NCI-H128 (cell line): Measurements from ENCODE around the gene STARD13.

Source experiments
- DNase-seq: peaks from one replicate; lab custom pipeline; 2025; ENCODE audit not compliant: unreplicated experiment; lab: John Stamatoyannopoulos, UW

The STARD13 gene

DNA sequence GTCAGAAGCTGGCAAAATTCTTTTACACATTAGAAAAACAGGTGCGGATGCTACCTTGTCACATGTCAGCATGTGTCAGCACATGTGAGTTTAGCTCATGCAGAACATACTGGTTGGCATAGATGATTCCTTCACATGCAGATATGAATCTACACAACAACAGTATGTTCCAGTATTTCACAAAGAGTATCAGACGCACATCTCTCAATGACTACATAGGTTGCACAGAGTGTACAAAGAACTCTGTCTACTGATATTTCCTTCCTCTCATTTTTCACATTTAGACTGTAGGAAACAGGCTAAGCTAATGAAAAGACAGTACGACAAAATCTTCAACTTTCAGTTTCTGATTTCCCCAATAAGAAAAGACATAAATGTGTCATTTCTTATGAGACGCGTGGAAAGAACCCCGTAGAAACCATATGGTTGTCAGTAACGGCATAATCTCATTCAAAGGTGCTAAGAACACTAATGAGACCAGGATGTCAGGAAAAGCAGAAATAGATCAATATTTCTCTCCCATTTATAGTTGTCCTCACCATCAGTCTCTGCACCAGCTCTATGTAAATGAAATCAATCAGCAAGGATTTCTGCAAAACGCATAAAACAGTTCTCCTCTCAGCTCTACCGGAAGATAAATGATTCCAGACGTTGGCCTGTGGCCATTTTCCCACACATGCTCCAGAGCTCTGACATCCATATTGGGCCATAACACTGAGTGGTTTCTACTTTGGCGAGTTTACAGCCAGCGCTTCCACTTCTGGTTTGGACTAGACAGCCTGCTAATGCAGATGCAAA lies 81.2 kb downstream of the STARD13 start:
- no peak for DNase-seq

DNA sequence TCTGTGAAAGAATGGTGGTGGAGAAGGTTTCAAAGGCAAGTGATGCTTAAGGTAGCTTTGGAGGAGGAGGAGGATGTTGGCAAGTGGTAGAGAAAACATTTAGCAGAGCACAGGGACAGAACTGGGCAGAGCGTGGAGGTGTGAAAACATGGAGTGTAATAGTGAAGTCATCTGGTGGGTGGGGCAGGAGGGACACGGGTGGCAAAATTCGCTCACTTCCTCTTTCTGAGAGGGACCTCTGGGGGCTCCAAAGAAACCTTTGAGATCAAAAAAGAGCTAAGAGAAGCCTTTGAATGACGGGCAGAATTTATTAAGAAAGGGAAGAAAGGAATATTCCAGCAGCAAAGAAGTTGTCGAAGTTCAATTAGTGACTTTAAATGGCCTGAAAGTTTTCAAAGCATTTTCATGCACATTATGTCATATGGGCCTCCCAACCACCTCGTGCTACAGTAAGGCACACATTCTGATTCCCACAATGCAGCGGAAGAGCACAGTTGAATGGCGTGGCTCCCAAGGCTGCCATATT lies 82.8 kb downstream of the STARD13 start:
- no peak for DNase-seq

DNA sequence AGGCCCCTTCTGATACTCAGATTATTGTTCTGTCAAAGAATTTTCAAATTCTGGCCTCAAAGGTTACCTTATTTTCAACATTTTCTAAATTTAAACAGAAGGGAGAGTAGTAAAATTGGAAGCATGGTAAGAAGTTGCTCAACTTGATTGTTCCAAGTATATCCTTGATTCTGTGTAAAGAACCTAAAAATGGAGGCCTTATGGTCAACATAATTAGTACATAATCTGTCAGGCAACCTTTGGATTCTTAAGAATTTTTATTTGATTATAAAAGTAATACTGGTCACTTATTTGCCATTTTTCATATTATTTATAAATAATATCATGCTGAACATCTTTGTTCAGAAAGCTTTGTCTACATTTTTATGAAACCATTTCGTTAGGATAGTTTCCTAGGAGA lies 83.9 kb downstream of the STARD13 start:
- DNase-seq, result no peak

DNA sequence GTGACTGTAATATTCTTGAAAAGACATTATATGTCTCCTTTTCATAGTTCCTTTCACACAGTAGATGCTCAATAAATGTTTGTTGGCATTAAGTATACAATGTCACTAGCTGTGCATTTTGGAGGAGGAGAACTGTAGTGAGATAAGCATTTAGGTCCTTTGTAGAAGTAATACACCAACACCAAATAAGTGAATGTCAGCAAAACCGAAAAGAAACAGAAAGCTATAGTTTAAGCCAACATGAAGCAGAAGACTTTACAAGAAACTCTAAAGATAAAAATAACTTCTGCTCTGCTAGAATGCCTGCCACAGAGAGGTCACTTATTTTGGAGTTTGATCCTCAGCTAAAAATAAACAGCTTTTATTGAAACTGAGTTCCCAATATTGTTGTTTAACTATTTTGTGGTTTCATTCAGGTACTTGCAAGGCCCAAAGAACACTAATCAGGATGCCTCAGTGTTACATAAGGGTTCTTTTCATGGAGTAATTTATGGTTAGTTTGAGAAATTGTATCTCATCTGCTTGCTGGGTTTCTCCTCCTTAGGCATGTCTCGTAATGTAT lies 86.2 kb downstream of the STARD13 start:
- no peak for DNase-seq

DNA sequence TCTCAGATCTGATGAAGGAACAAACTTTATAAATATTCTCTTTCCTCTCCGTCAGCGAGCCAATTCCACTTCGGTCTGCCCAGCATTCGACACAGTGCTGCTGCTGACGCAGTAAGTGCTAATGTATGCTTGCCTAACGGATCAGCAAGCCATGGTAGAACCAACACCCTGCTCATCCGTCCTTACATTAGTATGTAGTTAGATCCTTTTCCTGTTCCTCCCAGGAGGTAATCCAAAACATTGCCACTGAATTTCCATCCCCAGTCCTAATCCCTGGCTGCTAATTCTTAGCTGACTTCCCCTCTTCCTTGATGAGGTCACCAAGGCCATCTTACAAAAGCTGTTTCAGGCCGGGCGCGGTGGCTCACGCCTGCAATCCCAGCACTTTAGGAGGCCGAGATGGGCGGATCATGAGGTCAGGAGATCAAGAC lies 88.0 kb downstream of the STARD13 start:
- DNase-seq, result no peak

DNA sequence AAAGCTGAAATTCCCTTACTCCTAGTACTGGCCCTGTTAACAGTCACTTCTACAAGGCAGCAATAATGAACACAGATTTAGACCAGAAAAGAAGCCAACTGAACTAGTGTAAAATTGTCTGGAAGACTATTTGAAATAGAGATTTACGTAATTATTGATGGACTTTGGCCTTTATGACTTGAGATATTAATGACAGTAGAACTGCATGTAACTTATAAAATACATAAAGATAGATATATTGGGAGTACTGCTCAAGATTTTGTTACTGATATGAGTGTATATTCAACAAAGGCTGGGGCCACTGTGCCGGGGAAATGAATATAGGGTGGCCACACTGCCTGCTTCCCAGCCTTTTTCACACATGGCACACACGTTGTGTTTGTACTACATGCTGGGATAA lies 88.8 kb downstream of the STARD13 start:
- no peak for DNase-seq

DNA sequence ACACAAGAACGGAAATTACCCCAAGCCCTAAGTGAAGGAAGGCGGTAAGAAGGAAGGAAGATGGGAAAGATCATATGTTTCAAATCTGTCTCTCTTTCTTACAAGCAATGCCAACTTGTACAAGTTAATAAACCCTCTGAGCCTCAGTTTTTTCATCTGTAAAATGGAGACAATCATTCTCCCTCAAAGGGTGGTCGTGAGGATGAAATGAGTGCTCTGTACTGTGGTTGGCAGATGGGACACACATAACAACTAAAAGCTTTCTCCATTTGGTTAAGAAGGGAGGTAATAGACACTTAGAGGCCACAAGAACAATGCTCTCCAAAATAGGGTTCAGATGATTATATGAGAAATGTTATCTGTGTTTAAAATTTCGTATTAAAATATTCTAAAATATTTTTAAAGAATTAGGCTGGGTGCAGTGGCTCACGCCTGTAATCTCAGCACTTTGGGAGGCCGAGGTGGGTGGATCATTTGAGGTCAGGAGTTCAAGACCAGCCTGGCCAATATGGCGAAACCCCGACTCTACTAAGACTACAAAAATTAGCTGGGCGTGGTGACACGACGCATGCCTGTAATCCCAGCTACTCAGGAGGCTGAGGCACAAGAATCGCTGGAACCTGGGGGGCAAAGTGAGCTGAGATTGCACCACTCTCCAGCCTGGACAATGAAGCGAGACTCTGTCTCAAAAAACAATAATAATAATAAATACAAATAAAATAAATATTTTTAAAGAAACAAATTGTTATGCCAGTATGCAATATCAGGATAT lies 89.7 kb downstream of the STARD13 start:
- no peak for DNase-seq

DNA sequence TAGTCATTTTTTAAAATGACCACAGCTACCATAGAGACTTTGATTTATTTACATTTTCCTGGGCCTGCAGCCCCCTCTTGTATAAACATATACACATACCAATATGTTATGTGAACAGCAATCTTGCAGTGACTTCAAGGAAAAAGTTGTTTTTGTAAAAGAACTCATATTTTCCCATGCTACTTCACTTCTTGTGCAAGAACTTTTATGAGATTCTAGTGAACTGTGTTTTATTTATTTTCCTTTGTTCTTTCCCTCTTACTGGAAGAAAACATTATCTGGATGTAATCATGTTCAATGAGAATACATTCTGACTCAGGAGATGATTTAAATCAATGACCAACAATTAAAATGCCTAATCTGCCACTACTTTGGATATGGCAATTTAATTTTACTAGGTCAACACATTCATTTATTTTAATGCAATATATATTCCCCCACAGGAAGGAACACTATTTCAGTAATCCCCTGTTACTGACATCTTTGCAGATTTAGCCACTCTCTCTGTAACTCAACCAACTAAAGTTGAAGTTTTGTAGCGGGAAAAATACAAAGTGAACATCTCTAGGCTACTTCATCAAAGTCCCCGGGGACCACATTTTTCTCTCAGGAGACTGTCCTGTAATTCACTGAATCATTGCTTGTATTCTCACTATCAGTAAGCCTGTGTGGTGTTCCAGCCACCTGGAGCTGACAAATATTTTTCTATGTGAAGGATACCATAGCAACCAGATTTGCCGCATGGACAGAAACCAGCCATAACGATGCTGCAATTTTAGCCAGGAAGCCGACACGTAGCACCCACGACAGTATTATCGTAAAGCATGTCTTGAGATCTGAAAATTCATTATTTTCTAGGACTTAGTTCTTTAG lies 90.5 kb downstream of the STARD13 start:
- no peak for DNase-seq

DNA sequence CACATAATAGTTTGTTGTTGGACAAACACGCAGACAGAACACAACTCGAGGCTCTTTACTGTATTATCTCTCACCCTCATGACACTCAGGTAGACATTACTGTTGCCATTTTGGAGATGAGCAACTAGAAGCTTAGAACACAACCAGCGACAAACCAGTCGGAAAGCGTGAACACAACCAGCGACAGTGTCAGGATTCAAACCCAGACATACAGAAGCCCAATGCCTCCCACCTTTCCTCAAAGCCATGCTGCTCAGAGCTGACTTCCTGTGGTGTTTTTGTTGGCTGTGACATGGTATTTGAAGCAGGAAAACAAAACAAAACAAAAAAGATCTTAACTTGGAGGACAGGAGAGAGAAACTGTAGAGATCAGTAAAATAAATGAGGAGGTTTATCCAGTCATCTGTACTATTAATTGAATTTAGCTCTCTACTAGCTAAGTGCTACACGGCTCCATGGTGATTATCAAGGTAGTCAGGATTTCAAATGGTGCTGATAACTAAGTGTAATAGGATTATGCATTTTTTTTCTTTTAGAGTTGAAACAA lies 92.1 kb downstream of the STARD13 start:
- no peak for DNase-seq

DNA sequence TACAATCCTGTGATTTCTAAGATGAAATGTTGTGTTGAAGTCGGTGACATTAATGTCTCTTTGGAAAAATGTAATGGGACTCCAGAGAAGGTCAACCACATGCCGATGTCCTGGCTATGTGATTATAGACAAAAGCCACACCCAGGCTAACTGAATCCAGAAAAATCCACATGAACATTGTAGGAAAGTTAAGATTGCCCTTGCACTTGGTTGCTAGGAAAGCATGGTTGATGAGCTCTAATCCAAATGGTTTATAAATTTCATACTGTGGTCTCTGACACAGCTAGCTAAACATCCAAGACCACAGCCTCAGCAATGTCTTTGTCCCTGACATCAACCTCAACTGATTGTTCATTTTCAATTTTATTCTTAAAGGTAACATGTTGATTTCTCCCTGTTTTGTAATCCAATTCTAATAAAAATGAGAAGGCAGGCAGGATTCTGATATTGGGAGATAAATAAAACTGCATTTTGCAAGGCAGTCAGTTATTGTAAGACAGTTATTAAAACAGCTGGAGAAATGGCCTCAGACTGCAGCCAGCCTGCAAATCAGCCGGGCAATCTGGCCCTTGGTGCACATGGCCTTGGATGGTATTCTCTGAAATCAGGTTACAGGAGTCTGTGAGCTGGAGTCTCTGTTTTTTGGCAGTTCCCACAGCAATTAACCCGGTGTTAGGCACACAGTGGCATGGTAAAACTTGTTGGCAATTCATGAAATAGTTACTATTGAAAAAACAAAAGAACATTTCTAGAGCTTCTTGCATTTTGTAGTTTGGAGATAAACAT lies 93.9 kb downstream of the STARD13 start:
- DNase-seq, result no peak

DNA sequence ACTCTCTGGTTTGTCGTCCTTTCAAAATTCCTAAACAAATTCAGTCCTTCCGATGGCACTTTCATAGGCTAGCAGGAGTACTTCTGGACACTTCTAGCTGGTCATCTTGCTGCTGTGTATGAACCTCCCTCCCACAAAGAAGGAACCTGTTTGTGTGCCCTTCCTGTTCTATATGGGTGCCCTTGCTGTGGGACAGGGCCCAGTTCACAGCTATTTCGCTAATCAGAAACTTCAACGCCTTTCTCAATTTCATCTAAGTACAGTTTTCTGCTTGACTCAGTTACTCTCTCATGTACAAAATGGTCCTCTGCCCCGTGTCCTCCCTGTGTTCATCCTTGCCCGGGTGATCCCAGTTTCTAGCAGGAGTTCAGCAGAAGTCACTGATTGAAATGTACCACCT lies 96.1 kb downstream of the STARD13 start:
- no peak for DNase-seq

DNA sequence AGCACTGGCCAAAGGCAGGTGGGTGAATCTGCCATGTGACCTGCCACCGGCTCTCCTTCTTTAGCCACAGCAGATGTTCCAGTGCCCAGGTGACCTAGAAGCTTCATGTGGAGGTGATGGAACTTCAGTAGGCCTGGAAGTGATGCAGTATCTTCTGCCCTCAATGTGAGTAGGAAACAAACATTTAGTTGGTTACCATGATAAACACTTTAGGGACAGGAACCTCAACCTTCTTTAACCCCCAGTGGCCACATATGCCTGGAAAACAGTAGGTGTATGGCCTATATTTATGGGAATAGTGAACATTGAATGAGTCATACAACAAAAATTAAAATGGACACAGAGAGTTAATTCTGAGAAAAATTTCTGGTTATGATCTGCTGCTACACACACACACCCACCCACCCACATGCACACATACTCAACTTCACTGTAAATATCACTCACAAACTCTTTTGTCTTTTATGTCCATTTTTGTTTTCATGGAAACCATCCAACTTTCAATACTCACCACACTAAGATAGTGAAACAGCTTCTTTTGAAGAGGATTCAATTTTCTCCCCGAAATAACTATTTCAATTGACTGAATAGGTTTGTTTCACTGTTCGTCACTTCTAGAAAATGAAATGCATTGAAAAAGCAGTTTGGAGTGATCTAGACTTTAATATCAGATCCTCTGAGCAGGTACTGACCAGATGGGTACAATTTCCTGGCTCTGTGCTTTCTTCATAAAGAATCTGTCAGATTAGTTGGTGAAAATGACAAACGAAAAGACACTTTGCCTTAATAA lies 97.3 kb downstream of the STARD13 start:
- DNase-seq, result no peak

DNA sequence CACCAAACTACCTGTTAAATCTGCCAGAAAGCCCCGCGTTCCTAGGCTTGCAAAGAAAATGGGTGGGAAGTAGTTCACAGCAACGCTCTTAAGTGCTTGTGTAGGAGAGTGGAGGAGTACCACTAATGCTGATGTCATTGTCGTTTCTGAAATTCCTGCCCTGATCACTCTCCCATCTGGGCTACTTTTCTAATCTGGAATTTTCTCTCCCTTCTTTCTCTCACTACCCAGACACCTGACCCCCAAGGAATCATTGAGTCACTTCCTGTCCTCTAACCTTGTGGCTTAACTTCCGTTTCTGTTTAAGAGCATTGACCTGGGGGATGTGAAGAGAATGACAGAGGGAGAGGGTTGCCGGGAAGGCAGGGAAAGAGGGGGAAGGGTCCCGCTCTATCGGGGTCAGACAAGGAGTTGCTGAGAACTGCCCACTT lies 98.7 kb downstream of the STARD13 start:
- DNase-seq, result no peak

DNA sequence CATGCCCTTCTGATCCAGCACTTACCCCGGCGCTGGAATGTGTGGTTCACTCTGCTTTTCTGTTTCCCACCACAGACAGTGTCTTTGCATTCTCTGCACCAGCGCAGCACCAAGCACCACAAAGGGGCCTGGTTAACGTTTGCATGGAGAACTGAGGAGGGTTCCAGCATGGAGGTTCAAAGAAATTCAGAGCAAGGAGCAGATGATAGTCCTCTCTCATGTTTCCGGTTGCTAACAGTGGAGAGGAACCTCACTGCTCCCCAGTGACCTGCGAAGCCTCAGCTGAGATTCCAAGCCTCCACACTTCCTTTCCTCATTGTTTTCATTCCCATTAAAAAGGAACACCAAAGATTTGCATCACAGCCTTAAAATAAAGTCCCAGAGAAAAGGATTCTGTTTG lies 99.7 kb downstream of the STARD13 start:
- no peak for DNase-seq

DNA sequence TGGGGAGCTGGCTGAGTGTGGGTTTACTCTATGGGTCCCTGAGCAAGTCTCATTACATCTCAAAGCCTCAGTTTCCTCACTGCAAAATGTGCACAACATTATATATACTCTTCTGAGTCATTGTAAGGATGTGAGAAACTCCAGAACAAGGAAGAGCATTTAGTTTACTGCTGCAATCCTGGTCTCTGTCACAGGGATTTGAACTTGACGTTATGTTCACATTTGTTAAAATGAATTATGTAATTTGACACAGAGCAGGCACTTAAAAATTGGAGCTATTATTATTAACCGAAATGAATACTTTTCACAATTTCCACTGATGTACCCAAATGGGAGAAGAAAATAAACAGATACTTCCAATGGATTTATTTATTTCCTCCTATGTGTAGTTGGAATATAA lies 101.0 kb downstream of the STARD13 start:
- DNase-seq, result no peak

DNA sequence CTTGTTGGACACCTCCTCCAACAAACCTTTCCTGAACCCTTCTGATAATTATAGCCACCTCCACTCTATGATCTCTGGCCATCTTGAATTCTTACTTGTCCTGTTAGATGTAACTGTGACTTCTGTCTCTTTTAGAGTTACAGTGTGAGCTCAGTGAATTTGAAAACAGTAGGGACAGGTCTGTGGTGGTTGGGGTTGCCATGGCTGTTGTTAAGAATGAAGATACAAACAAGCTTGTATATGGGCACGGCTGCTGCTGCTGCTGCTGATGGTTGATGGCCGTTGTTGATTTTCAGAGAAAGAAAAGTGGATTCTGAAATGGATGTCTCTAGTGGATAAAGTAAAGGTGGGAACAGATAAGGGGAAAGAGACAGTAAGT lies 101.5 kb downstream of the STARD13 start:
- DNase-seq, result no peak

DNA sequence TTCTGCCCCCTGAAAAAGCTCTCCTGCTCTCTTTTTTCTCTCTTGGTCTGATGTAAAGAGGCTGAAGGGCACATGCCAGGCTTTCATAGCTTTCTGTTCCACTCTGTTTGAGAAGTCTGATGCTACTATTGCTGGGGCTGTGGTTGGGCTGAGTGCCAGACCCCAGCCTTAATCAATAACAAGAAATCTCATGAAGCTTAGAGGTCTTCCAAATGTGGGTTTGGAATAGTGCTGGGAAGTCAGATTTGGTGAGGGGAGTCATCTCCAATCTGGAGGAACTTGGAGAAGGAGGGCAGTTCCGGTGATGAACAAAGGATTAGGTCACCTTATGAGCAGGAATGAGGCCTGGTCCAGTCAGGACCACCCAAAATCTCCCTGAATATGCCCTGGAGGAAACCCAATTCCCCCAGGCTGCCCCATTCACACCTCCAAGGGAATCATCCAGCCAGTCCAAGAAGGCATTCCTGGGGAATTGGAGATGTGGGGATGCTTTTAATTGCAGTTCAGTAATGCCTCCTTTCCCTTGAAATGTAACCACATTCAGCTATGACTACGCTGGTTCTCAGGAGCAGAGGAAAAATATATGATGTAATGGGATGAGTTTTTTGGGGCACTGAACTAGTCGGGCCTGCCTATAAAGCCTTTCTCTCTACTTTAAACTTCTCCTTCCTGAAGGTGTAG lies 102.0 kb downstream of the STARD13 start:
- DNase-seq, result no peak

DNA sequence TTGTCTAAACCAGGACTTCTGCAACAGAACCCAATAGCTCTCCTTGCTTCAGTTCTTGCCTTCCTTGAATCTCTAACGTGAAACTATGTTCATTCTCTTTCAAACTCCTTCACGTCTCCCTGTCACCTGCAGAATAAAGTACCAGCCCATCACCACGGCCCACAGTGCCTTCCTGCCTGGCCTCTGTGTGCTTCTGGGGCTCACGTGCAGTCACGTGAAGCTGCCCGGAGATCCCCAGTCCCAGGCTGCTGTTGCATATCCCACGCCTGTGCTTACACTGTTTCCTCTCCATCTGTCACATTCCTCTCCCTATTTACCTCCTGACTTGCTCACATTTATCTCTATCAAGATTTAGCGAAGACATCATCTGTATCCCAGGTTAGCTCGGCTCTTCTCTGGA lies 102.8 kb downstream of the STARD13 start:
- no peak for DNase-seq

DNA sequence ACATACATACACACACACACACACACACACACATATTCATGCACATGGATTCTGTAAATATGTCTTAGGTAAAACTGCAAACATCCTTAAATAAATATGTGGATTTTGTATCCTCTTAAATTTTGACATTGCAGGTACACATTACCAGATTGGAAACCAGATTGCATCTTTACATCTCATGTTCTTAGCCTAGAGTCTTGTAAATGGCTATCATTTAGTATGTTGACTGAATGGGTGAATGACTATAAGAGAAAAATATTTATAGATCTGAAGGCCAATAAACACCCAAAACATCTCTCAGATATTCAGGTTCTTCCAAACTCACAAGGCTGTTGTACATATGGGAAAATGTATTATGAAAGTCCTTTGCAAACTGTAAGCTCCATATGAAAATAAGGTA lies 104.3 kb downstream of the STARD13 start:
- no peak for DNase-seq
